ENCODE data around the gene FUT8.

DNA sequence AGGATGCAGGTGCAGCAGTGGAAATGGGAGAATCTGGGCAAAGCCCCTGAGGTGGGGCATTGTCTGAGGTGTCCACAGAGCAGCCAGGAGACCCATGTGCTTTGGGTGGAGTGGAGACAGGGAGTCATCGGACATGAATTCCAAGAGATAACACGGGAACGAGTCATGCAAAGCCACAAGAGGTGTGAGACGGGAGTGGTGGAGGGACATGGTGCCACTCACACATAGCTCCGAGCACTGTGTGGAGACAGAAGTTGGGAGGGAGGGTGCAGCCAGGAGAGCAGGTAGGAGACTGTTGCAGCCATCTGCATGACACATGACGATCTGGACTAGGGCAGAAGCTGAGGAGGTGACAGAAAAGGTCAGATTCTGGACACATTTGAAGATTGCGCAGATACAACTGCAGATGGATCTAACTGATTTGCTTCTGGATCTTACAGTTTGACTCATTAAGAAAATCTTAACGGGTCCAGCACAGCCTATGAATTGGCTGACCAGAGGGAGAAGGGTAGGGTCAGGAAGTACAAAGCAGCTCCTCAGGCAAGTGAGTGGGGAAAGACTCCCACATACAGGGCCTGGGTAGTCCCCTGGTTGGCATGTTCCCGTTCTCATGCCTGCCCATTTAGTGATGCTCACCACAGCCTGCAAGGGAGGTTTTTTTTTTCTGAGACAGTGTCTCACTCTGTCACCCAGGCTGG lies 379.8 kb downstream of the FUT8 start:
- TF ChIP-seq, protein P1, sequence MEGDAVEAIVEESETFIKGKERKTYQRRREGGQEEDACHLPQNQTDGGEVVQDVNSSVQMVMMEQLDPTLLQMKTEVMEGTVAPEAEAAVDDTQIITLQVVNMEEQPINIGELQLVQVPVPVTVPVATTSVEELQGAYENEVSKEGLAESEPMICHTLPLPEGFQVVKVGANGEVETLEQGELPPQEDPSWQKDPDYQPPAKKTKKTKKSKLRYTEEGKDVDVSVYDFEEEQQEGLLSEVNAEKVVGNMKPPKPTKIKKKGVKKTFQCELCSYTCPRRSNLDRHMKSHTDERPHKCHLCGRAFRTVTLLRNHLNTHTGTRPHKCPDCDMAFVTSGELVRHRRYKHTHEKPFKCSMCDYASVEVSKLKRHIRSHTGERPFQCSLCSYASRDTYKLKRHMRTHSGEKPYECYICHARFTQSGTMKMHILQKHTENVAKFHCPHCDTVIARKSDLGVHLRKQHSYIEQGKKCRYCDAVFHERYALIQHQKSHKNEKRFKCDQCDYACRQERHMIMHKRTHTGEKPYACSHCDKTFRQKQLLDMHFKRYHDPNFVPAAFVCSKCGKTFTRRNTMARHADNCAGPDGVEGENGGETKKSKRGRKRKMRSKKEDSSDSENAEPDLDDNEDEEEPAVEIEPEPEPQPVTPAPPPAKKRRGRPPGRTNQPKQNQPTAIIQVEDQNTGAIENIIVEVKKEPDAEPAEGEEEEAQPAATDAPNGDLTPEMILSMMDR (IDR thresholded peaks at IDR 0.05; ENCODE audit: low read depth, low read length, missing input control), result no peak
- TF ChIP-seq HNF4G (IDR thresholded peaks at IDR 0.05) (no peak), RXRA (IDR thresholded peaks at IDR 0.05) (no peak), SP1 (IDR thresholded peaks at IDR 0.05) (no peak), HNF4A (conservative IDR thresholded peaks at IDR 0.05) (no peak), RAD21 (IDR thresholded peaks at IDR 0.05) (no peak), TAF1 (conservative IDR thresholded peaks at IDR 0.05) (no peak), JUND (IDR thresholded peaks at IDR 0.05) (no peak), ZBTB33 (IDR thresholded peaks at IDR 0.05) (no peak), GABPA (IDR thresholded peaks at IDR 0.05 in 1 of 2, conservative IDR thresholded peaks at IDR 0.05 in 1 of 2) (no peak), NR2F2 (IDR thresholded peaks at IDR 0.05) (no peak)
- TF ChIP-seq, protein P2, sequence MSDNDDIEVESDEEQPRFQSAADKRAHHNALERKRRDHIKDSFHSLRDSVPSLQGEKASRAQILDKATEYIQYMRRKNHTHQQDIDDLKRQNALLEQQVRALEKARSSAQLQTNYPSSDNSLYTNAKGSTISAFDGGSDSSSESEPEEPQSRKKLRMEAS (IDR thresholded peaks at IDR 0.05), result no peak
- TF ChIP-seq, protein P3, sequence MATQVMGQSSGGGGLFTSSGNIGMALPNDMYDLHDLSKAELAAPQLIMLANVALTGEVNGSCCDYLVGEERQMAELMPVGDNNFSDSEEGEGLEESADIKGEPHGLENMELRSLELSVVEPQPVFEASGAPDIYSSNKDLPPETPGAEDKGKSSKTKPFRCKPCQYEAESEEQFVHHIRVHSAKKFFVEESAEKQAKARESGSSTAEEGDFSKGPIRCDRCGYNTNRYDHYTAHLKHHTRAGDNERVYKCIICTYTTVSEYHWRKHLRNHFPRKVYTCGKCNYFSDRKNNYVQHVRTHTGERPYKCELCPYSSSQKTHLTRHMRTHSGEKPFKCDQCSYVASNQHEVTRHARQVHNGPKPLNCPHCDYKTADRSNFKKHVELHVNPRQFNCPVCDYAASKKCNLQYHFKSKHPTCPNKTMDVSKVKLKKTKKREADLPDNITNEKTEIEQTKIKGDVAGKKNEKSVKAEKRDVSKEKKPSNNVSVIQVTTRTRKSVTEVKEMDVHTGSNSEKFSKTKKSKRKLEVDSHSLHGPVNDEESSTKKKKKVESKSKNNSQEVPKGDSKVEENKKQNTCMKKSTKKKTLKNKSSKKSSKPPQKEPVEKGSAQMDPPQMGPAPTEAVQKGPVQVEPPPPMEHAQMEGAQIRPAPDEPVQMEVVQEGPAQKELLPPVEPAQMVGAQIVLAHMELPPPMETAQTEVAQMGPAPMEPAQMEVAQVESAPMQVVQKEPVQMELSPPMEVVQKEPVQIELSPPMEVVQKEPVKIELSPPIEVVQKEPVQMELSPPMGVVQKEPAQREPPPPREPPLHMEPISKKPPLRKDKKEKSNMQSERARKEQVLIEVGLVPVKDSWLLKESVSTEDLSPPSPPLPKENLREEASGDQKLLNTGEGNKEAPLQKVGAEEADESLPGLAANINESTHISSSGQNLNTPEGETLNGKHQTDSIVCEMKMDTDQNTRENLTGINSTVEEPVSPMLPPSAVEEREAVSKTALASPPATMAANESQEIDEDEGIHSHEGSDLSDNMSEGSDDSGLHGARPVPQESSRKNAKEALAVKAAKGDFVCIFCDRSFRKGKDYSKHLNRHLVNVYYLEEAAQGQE (IDR thresholded peaks at IDR 0.05), result no peak

All from liver (tissue), 3 donors.